ENCODE measurements around the gene FBRSL1.

FBRSL1 gene

DNA sequence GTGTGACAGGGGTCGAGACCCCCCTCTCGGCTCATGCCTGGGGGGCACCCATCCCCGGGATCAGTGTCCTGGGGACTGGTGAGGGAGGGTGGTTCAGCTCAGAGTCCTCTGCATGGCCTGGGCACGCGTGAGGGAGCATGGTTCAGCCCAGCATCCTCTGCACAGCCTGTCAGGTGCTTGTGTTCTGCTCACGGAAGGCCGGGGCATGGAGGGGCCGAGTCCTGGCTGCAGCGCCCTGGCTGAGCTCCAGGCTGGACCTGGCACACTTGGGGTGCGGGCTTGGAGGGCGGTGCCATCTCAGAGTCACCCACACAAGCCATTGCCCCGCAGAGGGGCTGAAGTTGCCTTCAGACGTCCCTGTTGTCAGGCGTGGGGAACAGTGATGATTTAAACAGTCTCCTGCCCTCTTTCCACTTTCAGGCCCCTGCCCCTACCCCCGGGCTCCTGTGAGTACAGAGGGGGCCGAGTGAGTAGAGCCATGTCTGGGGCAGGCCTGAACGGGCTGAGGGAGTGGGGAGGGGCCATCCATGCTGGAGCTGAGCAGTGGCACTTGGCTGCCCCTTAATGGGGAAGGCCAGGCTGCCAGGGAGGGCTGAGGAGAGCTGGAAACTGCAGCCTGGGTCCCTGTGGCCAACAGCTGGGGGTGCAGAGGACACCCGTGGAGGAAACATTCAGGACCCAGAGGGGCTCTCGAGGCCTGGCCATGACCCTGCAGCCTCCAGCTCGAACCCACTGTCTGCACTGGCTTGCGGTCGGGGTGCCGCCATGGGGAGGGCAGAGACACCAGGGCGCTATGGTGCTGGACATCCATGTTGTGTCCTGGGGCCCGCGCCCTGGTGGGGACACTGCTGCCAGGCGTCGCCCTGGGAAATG, 22.5 kb downstream of the FBRSL1 start:
- TF ChIP-seq, protein P1, sequence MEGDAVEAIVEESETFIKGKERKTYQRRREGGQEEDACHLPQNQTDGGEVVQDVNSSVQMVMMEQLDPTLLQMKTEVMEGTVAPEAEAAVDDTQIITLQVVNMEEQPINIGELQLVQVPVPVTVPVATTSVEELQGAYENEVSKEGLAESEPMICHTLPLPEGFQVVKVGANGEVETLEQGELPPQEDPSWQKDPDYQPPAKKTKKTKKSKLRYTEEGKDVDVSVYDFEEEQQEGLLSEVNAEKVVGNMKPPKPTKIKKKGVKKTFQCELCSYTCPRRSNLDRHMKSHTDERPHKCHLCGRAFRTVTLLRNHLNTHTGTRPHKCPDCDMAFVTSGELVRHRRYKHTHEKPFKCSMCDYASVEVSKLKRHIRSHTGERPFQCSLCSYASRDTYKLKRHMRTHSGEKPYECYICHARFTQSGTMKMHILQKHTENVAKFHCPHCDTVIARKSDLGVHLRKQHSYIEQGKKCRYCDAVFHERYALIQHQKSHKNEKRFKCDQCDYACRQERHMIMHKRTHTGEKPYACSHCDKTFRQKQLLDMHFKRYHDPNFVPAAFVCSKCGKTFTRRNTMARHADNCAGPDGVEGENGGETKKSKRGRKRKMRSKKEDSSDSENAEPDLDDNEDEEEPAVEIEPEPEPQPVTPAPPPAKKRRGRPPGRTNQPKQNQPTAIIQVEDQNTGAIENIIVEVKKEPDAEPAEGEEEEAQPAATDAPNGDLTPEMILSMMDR (IDR thresholded peaks at IDR 0.05), result no peak

DNA sequence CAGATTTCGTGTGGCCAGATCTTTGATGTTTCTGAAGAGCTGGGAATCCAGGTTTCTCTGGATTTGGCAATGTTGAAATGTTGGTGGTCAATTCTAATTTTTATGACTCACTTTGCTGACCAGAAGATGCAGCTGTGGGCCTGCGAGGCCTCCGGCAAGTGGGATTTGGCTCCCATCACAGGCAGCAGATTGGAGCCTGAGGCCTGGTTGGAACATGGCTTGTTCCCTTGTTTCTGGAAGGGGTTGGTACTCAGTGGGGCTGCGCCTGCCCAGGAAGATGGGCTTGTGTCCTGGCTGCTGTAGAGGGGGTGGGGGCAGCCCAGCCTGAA, 23.1 kb downstream of the FBRSL1 start:
- TF ChIP-seq, protein P1 (IDR thresholded peaks at IDR 0.05), result no peak

DNA sequence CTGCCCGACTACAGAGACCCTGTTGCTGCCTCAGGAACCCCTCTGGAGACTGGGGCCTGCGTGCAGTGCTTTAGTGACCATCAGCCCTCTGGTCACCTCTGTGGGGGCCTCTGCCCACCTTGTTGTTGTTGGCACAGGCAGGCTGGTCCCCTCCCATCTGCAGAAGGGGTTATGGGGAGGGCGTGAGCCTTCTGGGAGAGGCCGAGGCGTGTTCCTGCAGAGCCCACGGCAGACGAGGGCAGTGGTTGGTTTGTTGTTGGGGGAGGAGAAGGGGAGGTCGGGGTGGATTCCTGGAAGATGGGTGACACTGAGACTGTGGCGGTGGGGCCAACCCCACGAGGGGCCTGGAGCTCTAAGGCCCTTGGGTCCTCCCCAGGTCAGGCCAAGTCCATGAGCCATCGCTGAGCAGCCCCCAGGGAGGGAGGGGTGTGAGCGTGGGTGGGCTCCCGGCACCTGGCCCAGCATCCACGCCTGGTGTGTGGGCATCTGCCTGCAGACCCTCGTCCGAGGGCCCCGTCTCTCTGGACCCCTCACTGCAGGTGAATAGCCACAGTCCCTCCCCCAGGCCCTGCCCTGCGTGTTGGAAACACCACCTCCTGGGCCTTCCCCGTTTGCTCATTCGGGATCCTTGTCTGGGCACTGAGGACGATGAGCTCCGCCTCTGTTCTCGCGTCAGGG, 23.6 kb downstream of the FBRSL1 start:
- TF ChIP-seq, protein P1 (IDR thresholded peaks at IDR 0.05), result no peak

DNA sequence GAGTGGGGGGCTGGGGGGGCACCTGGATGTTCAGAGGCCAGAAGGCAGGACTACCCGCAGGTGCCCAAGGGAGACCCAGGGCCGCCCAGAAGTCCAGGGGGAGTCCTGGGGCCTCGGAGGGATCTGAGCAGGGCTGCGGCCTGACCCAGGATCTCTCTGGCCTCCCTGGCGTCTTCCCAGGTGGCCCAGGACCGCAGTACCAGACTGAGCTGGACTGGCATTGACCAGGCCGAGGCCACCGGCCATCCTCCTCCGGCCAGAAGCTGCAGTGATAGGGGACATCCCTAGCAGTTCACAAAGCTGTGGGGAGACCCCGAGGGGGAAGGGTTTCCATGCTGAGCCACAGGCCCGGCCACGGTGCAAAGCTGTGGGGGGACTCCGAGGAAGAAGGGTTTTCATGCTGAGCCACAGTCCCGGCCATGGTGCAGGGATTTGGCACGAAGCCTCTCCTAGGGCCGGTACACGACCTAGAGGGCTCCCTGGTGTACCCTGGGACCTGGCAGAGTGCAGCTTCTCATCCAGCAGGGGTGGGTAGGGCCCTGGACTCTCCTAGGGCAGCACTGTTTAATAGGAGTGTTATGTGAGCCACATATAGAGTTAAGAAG, 24.4 kb downstream of the FBRSL1 start:
- TF ChIP-seq, protein P1 (IDR thresholded peaks at IDR 0.05), result no peak

DNA sequence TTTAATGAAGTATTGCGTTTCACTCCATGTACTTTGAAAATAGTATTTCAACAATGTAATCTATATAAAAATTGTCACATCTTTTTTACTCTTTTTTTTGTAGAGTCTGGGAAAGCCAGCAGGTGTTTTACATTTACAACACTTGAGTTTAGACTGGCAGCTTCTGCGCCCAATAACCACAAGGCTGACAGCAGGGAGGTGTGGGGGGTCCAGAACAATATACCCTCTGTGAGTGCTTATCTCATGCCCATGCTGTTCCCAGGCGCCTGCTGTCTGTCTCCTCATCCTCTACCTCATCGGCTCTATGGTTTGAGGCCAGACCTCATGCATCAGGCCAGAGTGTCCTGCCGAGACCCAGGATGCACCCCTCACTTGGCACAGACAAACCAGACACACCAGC, 24.9 kb downstream of the FBRSL1 start:
- TF ChIP-seq, protein P1 (IDR thresholded peaks at IDR 0.05), result no peak

DNA sequence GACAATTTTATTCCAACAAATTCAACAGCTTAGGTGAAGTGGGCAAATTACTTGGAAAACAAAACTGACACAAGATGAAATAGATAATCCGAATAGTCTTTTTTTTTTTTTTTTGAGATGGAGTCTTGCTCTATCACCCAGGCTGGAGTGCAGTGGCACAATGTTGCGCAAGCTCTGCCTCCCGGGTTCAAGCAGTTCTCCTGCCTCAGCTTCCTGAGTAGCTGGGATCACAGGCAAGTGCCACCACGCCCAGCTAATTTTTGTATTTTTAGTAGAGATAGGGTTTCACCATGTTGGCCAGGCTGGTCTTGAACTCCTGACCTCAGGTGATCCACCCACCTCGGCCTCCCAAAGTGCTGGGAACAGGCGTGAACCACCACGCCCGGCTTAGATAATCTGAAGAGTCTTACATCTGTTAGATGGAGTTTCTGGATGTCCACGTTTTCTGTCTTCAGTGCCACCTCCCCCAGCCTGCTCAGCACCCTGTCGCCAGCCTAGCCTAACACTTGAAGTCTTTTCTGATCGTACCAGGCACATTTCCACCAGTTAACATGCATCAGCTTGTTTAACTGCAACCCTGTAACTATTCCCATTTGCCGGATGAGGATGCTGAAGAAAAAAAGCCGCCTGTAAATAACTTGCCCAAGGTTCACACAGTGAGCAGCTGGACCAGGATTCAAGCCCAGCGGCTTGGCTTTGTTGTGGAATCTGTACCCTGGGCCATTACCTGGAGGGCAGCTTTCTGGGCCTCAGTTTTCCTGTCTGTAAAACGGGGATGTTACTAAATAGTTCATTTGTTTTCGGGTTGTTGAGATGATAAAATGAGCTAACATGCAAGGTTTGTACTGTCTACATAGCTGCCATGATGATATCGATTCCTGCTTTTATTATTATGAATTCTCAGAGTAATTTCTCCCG, 26.4 kb downstream of the FBRSL1 start:
- TF ChIP-seq, protein P1 (IDR thresholded peaks at IDR 0.05), result no peak
